Endodermal cell (in vitro differentiated cells): ENCODE results near the gene CPNE6. TPM values are rescaled to one million over a fixed set of nuclear protein-coding genes. Genes with fewer than 3 reads are reported as not detected.
"Not testable (repeated sequence)": the region's sequence is repeated elsewhere in the genome, so short reads cannot be mapped to it uniquely, and the experiment has no call there.

Source experiments
- DNase-seq: peaks from one replicate; pipeline ENCODE4 v3.0.0-alpha.2; 2017
- H3K27ac ChIP-seq: 2 replicates; pipeline ENCODE4 v1.5.1; 2013; ENCODE audit warnings: mild to moderate bottlenecking, low read depth, low read length, moderate library complexity
- H3K27me3 ChIP-seq: 2 replicates; pipeline ENCODE4 v1.6.1; 2013; ENCODE audit warnings: mild to moderate bottlenecking, low read length, moderate library complexity; ENCODE audit not compliant: insufficient read depth, control insufficient read depth, poor library complexity, severe bottlenecking
- H3K36me3 ChIP-seq: 2 replicates; pipeline ENCODE4 v1.7.0; 2013; ENCODE audit warnings: mild to moderate bottlenecking, low read length, moderate library complexity; ENCODE audit not compliant: control insufficient read depth, insufficient read depth
- H3K4me1 ChIP-seq: one replicate; pipeline ENCODE4 v1.7.0; 2013; ENCODE audit warnings: low read length; ENCODE audit not compliant: control insufficient read depth, insufficient read depth
- H3K4me3 ChIP-seq: 2 replicates; pipeline ENCODE4 v1.5.1; 2013; ENCODE audit warnings: mild to moderate bottlenecking, low read length, moderate library complexity
- H3K9ac ChIP-seq: 2 replicates; pipeline ENCODE4 v1.6.1; 2013; ENCODE audit warnings: mild to moderate bottlenecking, low read length, moderate library complexity; ENCODE audit not compliant: poor library complexity, severe bottlenecking; ENCODE audit errors: extremely low read depth
- H3K9me3 ChIP-seq: 2 replicates; pipeline ENCODE4 v1.6.1; 2013; ENCODE audit warnings: mild to moderate bottlenecking, low read length, moderate library complexity; ENCODE audit not compliant: control insufficient read depth
- H3K27ac Mint-ChIP-seq: 2 replicates; pipeline ENCODE4 v1.8.0; 2020; ENCODE audit warnings: mixed read lengths
- H3K27me3 Mint-ChIP-seq: 2 replicates; pipeline ENCODE4 v1.8.0; 2021; ENCODE audit warnings: mild to moderate bottlenecking, mixed read lengths; ENCODE audit not compliant: insufficient read depth
- H3K36me3 Mint-ChIP-seq: 2 replicates; pipeline ENCODE4 v1.8.0; 2020; ENCODE audit warnings: low read depth, mixed read lengths
- H3K4me1 Mint-ChIP-seq: 2 replicates; pipeline ENCODE4 v1.8.0; 2020; ENCODE audit warnings: mixed read lengths
- H3K4me3 Mint-ChIP-seq: 2 replicates; pipeline ENCODE4 v1.8.0; 2020; ENCODE audit warnings: mild to moderate bottlenecking, moderate library complexity, mixed read lengths
- H3K9me3 Mint-ChIP-seq: 2 replicates; pipeline ENCODE4 v1.8.0; 2020; ENCODE audit warnings: mild to moderate bottlenecking, mixed read lengths
- WGBS, 2 experiments: methylation state at CpG; one replicate each; pipeline versions ENCODE4 v1.1.5 to v1.1.7; 2013; ENCODE audit warnings: missing lambda C conversion rate in 2 of 2, mixed read lengths in 1 of 2; ENCODE audit not compliant: insufficient coverage in 1 of 2, insufficient read length in 1 of 2; 5-methylcytosine and 5-hydroxymethylcytosine counted together
- total RNA-seq, 2 donors: library from RNA; stranded (reverse); fragmentation: NEBNext Ultra II Directional in 1 of 2; extraction: Animal tissue kit (Norgen Biotek cat#: 25700) in 1 of 2; gene quantifications; 2 replicates in 1 of 2; 3 replicates in 1 of 2; pipeline ENCODE4 v1.2.1, GENCODE V29; 2021
- TF ChIP-seq, protein P1 (sequence below): fragments of 200-600 bp; sonication (generic); conservative IDR thresholded peaks from 2 replicates; pipeline ENCODE4 v1.5.0; 2021; ENCODE audit warnings: antibody characterized with exemption, mild to moderate bottlenecking

CPNE6 gene
- total RNA-seq, 2 donors from 2014 or later = not detected

DNA sequence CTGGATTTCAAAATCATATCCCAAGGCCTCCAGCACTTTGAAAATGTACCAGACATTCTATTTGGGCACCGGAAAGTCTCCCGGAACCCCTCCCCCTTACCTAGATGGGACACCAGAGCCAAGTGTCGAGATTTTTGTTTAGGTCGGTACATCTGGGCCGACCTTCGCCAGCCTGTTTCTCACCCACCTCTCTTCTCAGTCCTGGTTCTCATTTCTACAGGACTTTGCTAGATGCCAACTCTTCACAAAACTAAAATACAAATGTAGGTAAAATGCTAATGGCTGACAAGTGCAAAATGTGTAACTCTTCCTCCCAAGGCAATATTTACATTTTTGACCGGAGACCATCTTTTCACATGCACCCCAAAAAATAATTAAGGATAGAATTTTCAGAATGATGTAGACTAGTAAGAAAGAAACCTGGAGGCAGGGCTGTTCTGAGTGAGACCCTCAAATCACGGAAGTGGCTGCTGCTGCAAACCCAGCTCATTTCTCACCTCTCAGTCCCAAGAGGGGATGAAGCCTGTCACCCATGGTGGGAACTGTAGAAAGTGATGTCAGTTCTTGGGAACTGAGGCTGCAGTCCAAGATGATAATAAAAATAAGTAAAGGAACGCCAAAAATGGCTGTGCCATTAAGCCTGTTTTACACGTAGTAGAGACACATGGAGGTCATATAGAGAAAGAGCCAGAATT lies 34.3 kb upstream of the CPNE6 start:
- not testable (repeated sequence) for H3K9ac ChIP-seq, DNase-seq, H3K27ac ChIP-seq, H3K36me3 Mint-ChIP-seq, H3K27me3 Mint-ChIP-seq, H3K27ac Mint-ChIP-seq, H3K4me1 Mint-ChIP-seq, H3K4me1 ChIP-seq, H3K36me3 ChIP-seq, H3K27me3 ChIP-seq
- WGBS, 2 experiments = 44 to 59% methylated on average over 5 to 9 of the region's 10 CpGs
- Mint-ChIP-seq H3K9me3 (peaks cover 17% of the 10 kb centered on the region), H3K4me3 (peak overlapping the region; percentile 78)
- Histone ChIP-seq H3K4me3 (peak overlapping the region; percentile 87), H3K9me3 (peaks cover 10% of the 10 kb centered on the region)
- TF ChIP-seq, protein P1, sequence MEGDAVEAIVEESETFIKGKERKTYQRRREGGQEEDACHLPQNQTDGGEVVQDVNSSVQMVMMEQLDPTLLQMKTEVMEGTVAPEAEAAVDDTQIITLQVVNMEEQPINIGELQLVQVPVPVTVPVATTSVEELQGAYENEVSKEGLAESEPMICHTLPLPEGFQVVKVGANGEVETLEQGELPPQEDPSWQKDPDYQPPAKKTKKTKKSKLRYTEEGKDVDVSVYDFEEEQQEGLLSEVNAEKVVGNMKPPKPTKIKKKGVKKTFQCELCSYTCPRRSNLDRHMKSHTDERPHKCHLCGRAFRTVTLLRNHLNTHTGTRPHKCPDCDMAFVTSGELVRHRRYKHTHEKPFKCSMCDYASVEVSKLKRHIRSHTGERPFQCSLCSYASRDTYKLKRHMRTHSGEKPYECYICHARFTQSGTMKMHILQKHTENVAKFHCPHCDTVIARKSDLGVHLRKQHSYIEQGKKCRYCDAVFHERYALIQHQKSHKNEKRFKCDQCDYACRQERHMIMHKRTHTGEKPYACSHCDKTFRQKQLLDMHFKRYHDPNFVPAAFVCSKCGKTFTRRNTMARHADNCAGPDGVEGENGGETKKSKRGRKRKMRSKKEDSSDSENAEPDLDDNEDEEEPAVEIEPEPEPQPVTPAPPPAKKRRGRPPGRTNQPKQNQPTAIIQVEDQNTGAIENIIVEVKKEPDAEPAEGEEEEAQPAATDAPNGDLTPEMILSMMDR = peak; percentile 38

DNA sequence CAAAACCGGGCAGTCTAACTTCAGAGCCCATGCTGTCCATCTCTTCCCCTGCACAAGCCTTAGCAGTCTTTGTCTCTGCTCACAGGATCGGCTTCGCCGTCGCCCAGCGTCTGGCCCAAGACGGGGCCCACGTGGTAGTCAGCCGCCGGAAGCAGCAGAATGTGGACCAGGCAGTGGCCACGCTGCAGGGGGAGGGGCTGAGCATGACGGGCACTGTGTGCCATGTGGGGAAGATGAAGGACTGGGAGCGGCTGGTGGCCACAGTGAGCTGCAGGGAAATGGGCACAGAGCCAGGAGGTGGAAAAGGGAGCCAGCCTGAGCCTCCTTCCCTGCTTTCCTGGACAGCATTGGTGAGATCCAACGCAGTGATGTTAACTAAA lies 33.7 kb upstream of the CPNE6 start:
- no peak overlapping the region for H3K9ac ChIP-seq
- H3K36me3 ChIP-seq = no peaks in the 10 kb centered on the region
- no peak overlapping the region for H3K4me3 Mint-ChIP-seq
- no peak overlapping the region for H3K27ac Mint-ChIP-seq
- H3K4me1 Mint-ChIP-seq = peaks cover 7% of the 10 kb centered on the region
- H3K27me3 ChIP-seq = no peaks in the 10 kb centered on the region
- H3K4me1 ChIP-seq = no peaks in the 10 kb centered on the region
- peaks cover 5% of the 10 kb centered on the region for H3K9me3 ChIP-seq
- no peak overlapping the region for H3K4me3 ChIP-seq
- no peak overlapping the region for H3K27ac ChIP-seq
- WGBS, 2 experiments = 91 to 92% methylated on average over 2 to 14 of the region's 14 CpGs
- no peaks in the 10 kb centered on the region for H3K36me3 Mint-ChIP-seq
- TF ChIP-seq, protein P1 = no peak
- H3K27me3 Mint-ChIP-seq = peaks cover 6% of the 10 kb centered on the region
- H3K9me3 Mint-ChIP-seq = peaks cover 12% of the 10 kb centered on the region
- DNase-seq = no peak

DNA sequence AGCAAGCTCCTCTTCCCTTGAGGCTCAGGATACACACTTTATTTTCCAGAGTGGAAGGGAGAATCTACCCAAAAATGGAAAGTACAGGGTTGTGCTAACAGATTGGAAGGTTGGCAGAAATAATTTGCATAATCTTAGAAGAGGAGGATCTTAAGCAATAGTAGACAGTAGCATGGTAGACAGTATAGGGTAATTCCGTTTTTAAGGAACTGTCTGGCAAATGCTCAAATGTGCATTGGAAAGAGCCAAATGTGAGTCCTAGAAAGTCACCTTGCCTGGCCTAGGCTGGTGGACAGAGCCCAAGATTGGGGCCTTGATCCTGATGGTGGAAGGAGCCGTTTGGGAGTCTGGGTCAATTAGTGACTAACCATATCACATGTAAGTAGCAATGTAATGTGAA lies 32.7 kb upstream of the CPNE6 start:
- WGBS, 2 experiments = 86 to 93% methylated on average over 2 of the region's 2 CpGs

More for the DNA sequence above, 32.7 kb upstream of the CPNE6 start:
- peaks cover 7% of the 10 kb centered on the region for H3K4me1 Mint-ChIP-seq
- Histone ChIP-seq H3K27me3 (no peaks in the 10 kb centered on the region), H3K9me3 (no peaks in the 10 kb centered on the region), H3K4me1 (no peaks in the 10 kb centered on the region), H3K4me3 (no peak overlapping the region), H3K36me3 (no peaks in the 10 kb centered on the region), H3K9ac (no peak overlapping the region), H3K27ac (no peak overlapping the region)
- no peaks in the 10 kb centered on the region for H3K36me3 Mint-ChIP-seq
- H3K9me3 Mint-ChIP-seq = peaks cover 5% of the 10 kb centered on the region
- TF ChIP-seq, protein P1 = no peak
- no peak overlapping the region for H3K27ac Mint-ChIP-seq
- DNase-seq = no peak
- H3K27me3 Mint-ChIP-seq = peaks cover 3% of the 10 kb centered on the region
- no peak overlapping the region for H3K4me3 Mint-ChIP-seq
